BJ (cell line): ENCODE measurements around the gene ZNF319. TPM values are rescaled to one million over a fixed set of nuclear protein-coding genes. Genes with fewer than 3 reads are reported as not detected.

Experiments
- CTCF ChIA-PET: fragments of 350-600 bp; formaldehyde crosslinking; extraction: SDS; loops from one replicate; lab custom pipeline; 2021; ENCODE audit warnings: antibody characterized with exemption, inconsistent platforms; lab: Yijun Ruan, JAX
- POLR2A ChIA-PET: fragments of 300-600 bp; sonication (Branson Sonifier 250); formaldehyde crosslinking; extraction: SDS; loops from one replicate; lab custom pipeline; 2021; ENCODE audit warnings: antibody characterized with exemption; lab: Charles Lee
- DNase-seq: peaks from one replicate; pipeline ENCODE4 v3.0.0-alpha.2; 2011; ENCODE audit warnings: low read depth
- H3K27me3 ChIP-seq: 2 replicates; pipeline ENCODE4 v1.6.0; 2011; ENCODE audit warnings: low read length; ENCODE audit not compliant: control insufficient read depth, insufficient read depth
- H3K36me3 ChIP-seq: 2 replicates; pipeline ENCODE4 v1.5.1; 2011; ENCODE audit warnings: low read length; ENCODE audit not compliant: control insufficient read depth, insufficient read depth
- H3K4me3 ChIP-seq: 2 replicates; pipeline ENCODE4 v1.5.1; 2011; ENCODE audit warnings: low read depth, mild to moderate bottlenecking, control low read depth, low read length
- polyA plus RNA-seq: library from polyadenylated mRNA; depleted of rRNA; stranded (reverse); fragments of >200 nt; gene quantifications from 2 replicates; pipeline ENCODE4 v1.2.3, GENCODE V29; 2011
- TF ChIP-seq, protein P1 (sequence below): IDR thresholded peaks from 2 replicates; pipeline ENCODE4 v1.5.1; 2011; ENCODE audit warnings: low read depth, mild to moderate bottlenecking, control low read depth, inconsistent platforms, low read length, moderate library complexity; ENCODE audit not compliant: insufficient read depth

ZNF319 gene
- polyA plus RNA-seq, 1 experiment = 5.8 TPM

DNA sequence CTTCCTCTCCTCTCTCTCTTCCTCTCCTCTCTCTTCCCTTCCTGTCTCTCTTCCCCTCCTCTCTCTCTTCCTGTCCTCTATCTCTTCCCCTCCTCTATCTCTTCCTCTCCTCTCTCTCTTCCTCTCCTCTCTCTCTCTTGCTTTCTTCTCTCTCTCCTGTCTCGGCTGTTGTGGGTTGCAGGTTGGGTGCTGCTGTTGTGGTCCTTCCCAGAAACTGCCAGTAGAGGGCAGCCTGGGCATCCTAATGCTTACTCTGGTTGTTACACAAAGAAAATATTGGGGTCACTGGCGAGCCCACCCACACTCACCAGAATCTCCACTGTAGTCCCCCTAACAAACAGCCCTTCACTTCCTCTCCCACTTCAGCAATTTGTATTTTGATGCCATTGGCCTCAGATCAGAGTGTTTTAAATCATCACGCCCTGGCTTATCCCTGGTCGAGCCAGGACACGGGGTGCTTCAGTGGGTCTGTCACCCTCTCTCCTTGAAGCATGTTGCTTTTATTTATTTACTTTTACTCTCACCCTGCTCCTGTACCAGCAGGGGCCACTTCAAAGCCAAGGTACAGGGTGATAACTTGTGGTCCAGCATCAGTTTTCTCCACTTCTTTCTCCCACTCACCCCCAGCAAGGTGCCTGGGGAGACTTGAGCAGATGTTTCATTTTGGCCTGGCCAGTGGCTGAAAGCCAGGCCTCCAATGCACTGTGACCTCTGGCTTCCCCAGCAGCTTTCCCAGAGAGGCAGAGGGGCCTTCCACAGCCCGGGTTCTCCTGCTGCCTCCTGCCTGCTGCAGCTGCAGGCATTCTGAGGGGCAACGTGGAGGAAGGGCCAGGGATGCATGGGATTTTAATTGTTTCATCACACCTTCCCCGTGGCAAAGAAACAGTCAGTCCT, 20.4 kb upstream of the ZNF319 start:
- peaks cover 5% of the 10 kb centered on the region for H3K36me3 ChIP-seq
- no peak overlapping the region for H3K4me3 ChIP-seq
- ChIA-PET POLR2A (no interaction called here), CTCF (interaction anchor here (1.0 to 5.3 kb wide), 3 partner anchors 8 to 107 kb away, joined by 3 to 32 read pairs (median 27); partner anchors contain the start of gene CFAP20)
- H3K27me3 ChIP-seq = no peaks in the 10 kb centered on the region; the same call in none of the 2 replicates
- TF ChIP-seq, protein P1, sequence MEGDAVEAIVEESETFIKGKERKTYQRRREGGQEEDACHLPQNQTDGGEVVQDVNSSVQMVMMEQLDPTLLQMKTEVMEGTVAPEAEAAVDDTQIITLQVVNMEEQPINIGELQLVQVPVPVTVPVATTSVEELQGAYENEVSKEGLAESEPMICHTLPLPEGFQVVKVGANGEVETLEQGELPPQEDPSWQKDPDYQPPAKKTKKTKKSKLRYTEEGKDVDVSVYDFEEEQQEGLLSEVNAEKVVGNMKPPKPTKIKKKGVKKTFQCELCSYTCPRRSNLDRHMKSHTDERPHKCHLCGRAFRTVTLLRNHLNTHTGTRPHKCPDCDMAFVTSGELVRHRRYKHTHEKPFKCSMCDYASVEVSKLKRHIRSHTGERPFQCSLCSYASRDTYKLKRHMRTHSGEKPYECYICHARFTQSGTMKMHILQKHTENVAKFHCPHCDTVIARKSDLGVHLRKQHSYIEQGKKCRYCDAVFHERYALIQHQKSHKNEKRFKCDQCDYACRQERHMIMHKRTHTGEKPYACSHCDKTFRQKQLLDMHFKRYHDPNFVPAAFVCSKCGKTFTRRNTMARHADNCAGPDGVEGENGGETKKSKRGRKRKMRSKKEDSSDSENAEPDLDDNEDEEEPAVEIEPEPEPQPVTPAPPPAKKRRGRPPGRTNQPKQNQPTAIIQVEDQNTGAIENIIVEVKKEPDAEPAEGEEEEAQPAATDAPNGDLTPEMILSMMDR = peak; percentile 79
- DNase-seq = no peak

DNA sequence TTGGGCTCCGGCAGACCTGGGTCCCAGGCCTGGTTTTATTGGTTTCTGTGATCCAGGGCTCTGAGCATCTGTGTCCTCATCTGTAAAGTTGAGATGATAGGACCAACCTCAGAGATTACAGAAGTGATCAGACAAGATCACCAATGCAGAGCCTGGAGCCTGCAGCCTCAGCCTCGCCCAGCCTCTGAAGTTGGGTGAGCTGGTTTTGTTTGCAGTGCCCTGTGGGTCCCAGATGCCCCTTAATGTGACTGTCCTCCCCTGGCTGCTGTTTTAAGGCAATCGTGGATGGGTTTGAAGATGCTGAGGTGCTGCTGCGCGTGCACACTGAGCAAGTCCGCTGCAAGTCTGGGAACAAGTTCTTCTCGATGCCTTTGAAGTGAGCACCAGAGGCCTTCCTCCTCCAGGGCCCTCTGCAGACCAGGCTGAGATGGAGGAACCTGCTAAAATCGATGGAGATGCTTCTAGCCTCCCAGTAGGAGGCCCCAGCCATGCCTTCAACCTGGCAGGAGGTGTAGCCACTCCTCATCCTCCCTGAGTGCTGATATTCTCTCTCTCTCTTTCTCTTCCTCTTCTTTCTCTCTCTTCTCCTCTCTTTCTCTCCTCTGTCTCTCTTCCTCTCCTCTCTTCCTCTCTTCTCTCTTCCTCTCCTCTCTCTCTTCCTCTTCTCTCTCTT, 19.5 kb upstream of the ZNF319 start:
- TF ChIP-seq, protein P1 = no peak
- Histone ChIP-seq H3K36me3 (peaks cover 5% of the 10 kb centered on the region), H3K27me3 (no peaks in the 10 kb centered on the region; the same call in none of the 2 replicates), H3K4me3 (no peak overlapping the region)
- ChIA-PET POLR2A (no interaction called here), CTCF (interaction anchor here (0.6 to 3.4 kb wide), 4 partner anchors 100 to 108 kb away, joined by 3 to 16 read pairs (median 4); no protein-coding TSS in a partner anchor)
- no peak for DNase-seq

DNA sequence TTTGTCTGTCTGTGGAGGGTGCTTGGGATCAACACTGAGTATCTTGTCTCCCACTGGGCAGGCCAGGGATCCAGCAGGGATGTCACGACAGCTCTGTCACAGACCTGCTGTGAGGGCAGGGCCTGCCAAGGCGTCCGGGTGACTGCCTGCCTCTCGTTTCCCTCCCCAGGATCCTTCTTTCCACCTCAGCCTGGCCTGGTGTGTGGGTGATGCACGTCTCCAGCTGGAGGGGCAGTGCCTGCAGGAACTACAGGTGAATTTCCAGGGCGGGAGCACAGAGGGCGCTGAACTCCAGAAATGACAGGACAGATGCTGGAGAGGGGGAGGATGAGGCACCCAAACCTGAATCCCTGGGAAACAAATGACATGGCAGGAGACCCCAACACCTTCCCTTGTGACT, 18.3 kb upstream of the ZNF319 start:
- Histone ChIP-seq H3K36me3 (peaks cover 5% of the 10 kb centered on the region), H3K4me3 (no peak overlapping the region), H3K27me3 (no peaks in the 10 kb centered on the region; the same call in 1 of the 2 replicates)
- ChIA-PET CTCF (interaction anchor here (0.9 to 3.4 kb wide), 3 partner anchors 101 to 108 kb away, joined by 3 to 16 read pairs (median 4); no protein-coding TSS in a partner anchor), POLR2A (no interaction called here)
- no peak for DNase-seq
- TF ChIP-seq, protein P1 = no peak

DNA sequence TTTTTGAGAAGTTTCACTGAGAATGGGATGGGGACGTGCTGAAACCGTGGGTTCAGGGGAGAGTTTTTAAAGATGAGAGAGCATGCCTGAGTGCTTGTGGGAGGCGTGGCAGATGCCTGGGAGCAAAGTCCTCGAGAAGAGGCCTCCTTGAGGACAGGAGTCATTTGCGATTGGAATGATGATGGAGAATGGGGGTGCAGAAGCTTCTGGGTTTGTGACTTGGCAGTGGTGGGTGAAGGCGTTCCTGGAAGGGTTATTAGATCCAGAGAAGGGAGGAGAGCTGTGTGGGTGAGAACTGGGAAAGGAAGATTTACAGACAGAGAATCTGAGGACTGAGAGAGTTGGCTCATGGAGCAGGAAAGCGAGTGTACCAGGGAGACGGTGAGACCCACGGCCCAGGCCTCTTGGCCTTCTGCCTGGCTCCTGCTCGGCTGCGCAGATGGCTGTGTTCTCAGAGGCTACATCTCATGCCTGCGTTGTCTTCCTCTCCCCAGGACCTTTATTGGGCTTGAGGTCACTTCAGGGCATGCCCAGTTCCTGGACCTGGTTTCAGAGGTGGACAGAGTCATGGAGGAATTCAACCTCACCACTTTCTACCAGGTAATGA, 16.5 kb upstream of the ZNF319 start:
- Histone ChIP-seq H3K4me3 (no peak overlapping the region), H3K36me3 (peaks cover 5% of the 10 kb centered on the region), H3K27me3 (no peaks in the 10 kb centered on the region)
- POLR2A ChIA-PET = no interaction called here
- CTCF ChIA-PET = interaction anchor here (3.4 kb wide), 1 partner anchor 105 kb away, joined by 16 read pairs; no protein-coding TSS in a partner anchor
- TF ChIP-seq, protein P1 = no peak
- DNase-seq = no peak
